Measurements from ENCODE around the gene FRY.

The FRY gene

DNA sequence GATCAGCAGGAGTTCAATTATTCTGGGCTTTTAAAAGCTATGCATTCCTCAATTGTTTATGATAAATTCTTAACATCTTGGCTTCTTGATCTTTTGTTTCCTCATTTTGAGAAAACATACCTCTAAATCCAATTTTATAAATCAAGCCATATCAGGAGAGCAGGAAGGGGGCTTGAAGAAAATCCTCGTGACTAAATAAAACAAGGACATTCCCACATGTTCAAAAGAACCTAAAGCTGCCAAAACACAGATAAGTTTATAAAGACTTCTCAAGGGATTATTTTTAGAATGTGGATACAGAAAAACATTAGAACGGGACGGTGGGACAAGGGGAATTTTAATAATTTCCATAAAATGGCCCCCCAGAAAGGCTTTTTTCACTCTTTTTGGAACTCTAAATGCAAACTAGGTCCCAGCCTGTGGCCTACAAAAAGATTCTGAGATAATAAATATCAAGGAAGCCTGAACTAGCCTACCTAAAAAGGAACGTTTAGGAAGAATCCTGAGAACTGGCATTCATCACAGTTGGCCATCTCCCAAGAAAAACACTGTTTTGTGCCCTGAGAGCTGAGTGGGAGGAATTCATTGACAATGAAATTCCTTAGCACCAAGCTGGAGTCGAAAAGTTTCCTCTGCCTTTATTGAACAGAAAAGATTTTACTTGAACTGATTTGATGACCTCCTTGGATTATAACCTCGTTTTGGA, 253.5 kb downstream of the FRY start:
- Histone ChIP-seq H4K20me1 (ENCODE audit: insufficient read depth, low read length, poor library complexity, severe bottlenecking) (no peaks in the 10 kb centered on the region), H3K9ac (ENCODE audit: low read depth, low read length, poor library complexity, severe bottlenecking) (no peak overlapping the region), H3K9me3 (ENCODE audit: insufficient read depth, low read depth, low read length) (no peaks in the 10 kb centered on the region), H3K4me1 (ENCODE audit: insufficient read depth, low read length, poor library complexity, severe bottlenecking) (no peaks in the 10 kb centered on the region), H3K4me3 (ENCODE audit: low read length, poor library complexity, severe bottlenecking) (no peak overlapping the region), H3F3A (ENCODE audit: low read depth) (no peaks in the 10 kb centered on the region), H3K4me2 (ENCODE audit: low read depth, low read length, poor library complexity, severe bottlenecking) (no peak overlapping the region), H3K9me2 (replicated peaks; ENCODE audit: low read depth, low read length) (no peaks in the 10 kb centered on the region), H3K36me3 (ENCODE audit: insufficient read depth, low read length) (no peaks in the 10 kb centered on the region), H3K27me3 (ENCODE audit: insufficient read depth, low read length, poor library complexity, severe bottlenecking) (no peaks in the 10 kb centered on the region), H3K79me2 (ENCODE audit: insufficient read depth, low read length) (no peaks in the 10 kb centered on the region), H2AFZ (ENCODE audit: low read length) (no peak overlapping the region)
- TF ChIP-seq CTCF (conservative IDR thresholded peaks at IDR 0.05; ENCODE audit: low read length) (no peak), EZH2phosphoT487 (IDR thresholded peaks at IDR 0.05; ENCODE audit: borderline replicate concordance) (no peak)

- Histone ChIP-seq H3K79me2 (ENCODE audit: insufficient read depth, low read length) (no peaks in the 10 kb centered on the region), H3K4me1 (ENCODE audit: insufficient read depth, low read length, poor library complexity, severe bottlenecking) (no peaks in the 10 kb centered on the region), H3K9me2 (replicated peaks; ENCODE audit: low read depth, low read length) (no peaks in the 10 kb centered on the region), H3K36me3 (ENCODE audit: insufficient read depth, low read length) (no peaks in the 10 kb centered on the region), H3K9ac (ENCODE audit: low read depth, low read length, poor library complexity, severe bottlenecking) (no peak overlapping the region), H3F3A (ENCODE audit: low read depth) (no peaks in the 10 kb centered on the region), H4K20me1 (ENCODE audit: insufficient read depth, low read length, poor library complexity, severe bottlenecking) (no peaks in the 10 kb centered on the region), H3K4me3 (ENCODE audit: low read length, poor library complexity, severe bottlenecking) (no peak overlapping the region), H3K27me3 (ENCODE audit: insufficient read depth, low read length, poor library complexity, severe bottlenecking) (no peaks in the 10 kb centered on the region), H2AFZ (ENCODE audit: low read length) (no peak overlapping the region), H3K4me2 (ENCODE audit: low read depth, low read length, poor library complexity, severe bottlenecking) (no peak overlapping the region), H3K9me3 (ENCODE audit: insufficient read depth, low read depth, low read length) (no peaks in the 10 kb centered on the region)
- TF ChIP-seq EZH2phosphoT487 (IDR thresholded peaks at IDR 0.05; ENCODE audit: borderline replicate concordance): no peak
- no peak for TF ChIP-seq CTCF (conservative IDR thresholded peaks at IDR 0.05; ENCODE audit: low read length)
Observed at GRCh38 chr13:32285633-32285965, 254.0 kb downstream of the FRY start.

GRCh38 chr13:32297206-32297605, 265.6 kb downstream of the FRY start:
- TF ChIP-seq EZH2phosphoT487 (IDR thresholded peaks at IDR 0.05; ENCODE audit: borderline replicate concordance) (no peak), CTCF (conservative IDR thresholded peaks at IDR 0.05; ENCODE audit: low read length) (no peak)
- Histone ChIP-seq H3K4me2 (ENCODE audit: low read depth, low read length, poor library complexity, severe bottlenecking) (no peak overlapping the region), H3K9ac (ENCODE audit: low read depth, low read length, poor library complexity, severe bottlenecking) (no peak overlapping the region)

More at GRCh38 chr13:32297206-32297605, 265.6 kb downstream of the FRY start:
- no peaks in the 10 kb centered on the region for H3F3A ChIP-seq (ENCODE audit: low read depth)
- H3K9me3 ChIP-seq (ENCODE audit: insufficient read depth, low read depth, low read length): no peaks in the 10 kb centered on the region
- peaks cover 4% of the 10 kb centered on the region for H3K4me1 ChIP-seq (ENCODE audit: insufficient read depth, low read length, poor library complexity, severe bottlenecking)
- H3K79me2 ChIP-seq (ENCODE audit: insufficient read depth, low read length): no peaks in the 10 kb centered on the region
- H3K4me3 ChIP-seq (ENCODE audit: low read length, poor library complexity, severe bottlenecking): no peak overlapping the region
- no peaks in the 10 kb centered on the region for H3K36me3 ChIP-seq (ENCODE audit: insufficient read depth, low read length)
- no peak overlapping the region for H2AFZ ChIP-seq (ENCODE audit: low read length)
- peaks cover 71% of the 10 kb centered on the region for H3K27me3 ChIP-seq (ENCODE audit: insufficient read depth, low read length, poor library complexity, severe bottlenecking)
- H3K9me2 ChIP-seq (replicated peaks; ENCODE audit: low read depth, low read length): no peaks in the 10 kb centered on the region
- H4K20me1 ChIP-seq (ENCODE audit: insufficient read depth, low read length, poor library complexity, severe bottlenecking): no peaks in the 10 kb centered on the region
